Left renal cortex interstitium (tissue), 4 donors: Measurements from ENCODE around the gene CCNI2. TPM values are rescaled to one million over a fixed set of nuclear protein-coding genes. Genes with fewer than 3 reads are reported as not detected.

Experiments used
- DNase-seq, 4 donors: peaks; one replicate each; pipeline ENCODE4 v3.0.0-alpha.2; 2013; ENCODE audit warnings: low read depth in 4 of 4, low spot score in 2 of 4, missing footprints in 1 of 4
- polyA plus RNA-seq, 4 donors: library from polyadenylated mRNA; unstranded; fragments of 120-200 nt; gene quantifications; one replicate each; pipeline ENCODE4 v1.2.1, GENCODE V29; 2013; ENCODE audit not compliant: insufficient read length in 4 of 4

Gene CCNI2
- polyA plus RNA-seq, 4 donors = 3.7 to 4.8 (median 3.9) TPM

DNA sequence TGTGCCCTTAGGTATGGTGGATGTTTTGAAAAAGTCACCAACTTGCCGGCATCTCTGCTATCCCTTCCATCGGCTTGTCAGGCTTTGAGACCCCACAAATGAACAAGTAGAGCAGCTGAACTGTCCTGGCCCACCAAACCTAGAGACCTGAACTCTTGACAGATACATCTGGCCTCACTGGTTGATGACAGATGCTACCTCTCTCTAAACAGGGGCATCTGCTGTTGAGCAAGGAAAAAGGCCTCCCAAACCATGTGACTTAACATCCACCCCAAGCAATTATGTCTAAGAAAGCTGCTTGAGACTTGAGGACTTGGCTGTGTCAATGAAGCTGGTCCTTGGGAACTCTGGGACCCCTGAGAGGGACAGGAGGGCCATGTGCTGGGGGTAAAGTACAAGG lies 2.3 kb downstream of the CCNI2 start:
- no peak for DNase-seq

DNA sequence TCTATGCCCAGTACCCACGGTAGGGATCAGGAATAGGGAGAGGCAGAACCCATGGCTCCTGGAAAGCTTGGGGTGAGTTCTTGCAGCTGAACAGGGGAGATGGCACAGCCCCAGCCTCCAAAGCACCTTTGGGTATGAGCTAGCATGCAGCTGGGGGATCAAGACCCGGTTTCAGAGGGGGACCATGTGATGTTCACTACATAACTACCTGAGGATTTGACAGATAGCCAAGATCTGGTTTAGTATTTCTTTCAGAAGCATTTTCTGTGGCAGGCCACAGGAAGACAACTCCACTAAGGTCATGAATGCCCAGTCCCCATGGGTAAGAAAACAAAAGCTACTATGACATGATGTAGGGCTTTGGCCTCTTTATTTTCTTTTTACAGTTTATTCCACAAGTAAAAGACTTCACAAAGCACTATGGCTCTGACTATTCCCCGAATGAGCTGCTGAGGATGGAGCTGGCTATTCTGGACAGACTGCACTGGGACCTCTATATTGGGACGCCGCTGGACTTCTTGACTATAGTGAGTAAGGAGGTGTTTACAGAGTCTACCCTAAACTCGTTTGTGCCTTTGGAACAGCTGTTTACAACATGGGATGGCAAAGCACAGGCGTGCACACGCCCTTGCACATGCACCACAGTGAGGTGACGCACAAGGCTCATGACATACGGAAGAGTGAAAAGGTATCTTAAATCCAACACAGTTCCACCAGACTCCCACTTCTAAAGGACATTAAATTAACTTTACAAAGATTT lies 3.4 kb downstream of the CCNI2 start:
- no peak for DNase-seq

DNA sequence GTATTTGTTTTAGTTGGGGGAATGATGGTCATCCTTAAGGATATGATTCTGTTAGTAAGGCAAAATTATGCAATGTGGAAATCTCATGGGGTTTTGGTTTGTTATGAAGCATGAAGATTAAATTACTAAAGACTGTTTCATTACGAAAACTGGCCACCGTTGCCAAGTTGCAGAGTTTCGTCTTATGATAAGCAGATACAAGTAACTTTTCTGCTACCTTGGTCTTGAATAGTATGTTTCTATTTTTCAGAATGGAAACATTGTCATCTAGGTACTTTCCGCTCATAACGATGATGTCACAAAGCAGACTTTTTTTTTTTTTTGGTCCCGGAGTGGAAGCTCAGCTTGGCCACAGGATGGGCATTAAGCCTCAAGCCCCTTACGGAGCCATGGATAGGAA lies 4.2 kb downstream of the CCNI2 start:
- no peak for DNase-seq

DNA sequence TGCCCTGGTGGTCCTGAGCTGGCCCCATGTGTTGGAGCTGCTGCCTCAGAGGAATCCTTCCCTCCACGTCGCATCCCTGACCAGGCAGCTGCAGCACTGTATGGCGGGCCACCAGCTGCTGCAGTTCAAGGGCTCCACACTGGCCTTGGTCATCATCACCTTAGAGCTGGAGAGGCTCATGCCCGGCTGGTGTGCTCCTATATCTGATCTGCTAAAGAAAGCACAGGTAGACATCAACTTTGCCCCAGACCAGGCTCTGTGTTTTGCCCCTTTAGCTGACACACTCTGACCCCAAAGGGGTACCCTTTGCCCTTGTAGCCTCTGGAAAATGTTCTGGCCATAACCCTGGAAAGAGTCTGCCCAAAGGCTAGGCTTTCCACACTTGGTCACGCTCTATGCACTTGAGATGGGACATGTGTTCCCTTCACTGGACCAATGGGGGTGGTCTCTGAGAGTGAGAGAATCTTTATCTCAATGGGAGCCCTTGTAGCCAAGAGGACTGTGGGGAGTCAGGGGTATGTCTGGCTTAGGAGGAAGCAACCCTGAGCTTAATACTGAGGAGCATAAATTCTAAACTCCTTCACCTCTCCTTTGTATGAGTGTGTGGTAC lies 4.8 kb downstream of the CCNI2 start:
- DNase-seq = no peak

DNA sequence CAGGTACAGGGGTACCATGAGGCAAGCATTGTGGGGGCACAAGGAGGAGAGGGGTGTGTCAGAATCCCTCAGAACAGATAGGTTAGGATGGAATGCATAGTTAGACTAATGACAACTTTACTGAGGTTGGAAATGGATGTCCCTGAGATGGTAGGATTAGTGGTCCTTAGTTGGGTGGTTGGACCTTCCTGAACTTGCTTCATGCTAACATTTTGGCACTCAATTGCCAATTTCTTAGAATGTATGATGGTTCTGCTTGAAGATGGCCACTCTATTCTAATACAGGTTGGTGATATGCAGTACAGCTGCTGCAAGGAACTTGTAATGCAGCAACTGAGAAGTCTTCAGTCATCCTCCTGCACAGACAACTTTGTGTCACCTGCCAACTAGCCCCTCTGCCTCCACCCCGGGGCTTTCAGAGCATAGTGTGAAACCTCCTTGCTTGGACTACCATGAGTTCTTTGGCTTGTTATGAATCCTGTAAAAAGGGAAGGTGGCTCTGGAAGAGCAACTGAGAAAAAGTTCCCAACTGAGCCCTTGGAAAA lies 5.4 kb downstream of the CCNI2 start:
- no peak for DNase-seq

DNA sequence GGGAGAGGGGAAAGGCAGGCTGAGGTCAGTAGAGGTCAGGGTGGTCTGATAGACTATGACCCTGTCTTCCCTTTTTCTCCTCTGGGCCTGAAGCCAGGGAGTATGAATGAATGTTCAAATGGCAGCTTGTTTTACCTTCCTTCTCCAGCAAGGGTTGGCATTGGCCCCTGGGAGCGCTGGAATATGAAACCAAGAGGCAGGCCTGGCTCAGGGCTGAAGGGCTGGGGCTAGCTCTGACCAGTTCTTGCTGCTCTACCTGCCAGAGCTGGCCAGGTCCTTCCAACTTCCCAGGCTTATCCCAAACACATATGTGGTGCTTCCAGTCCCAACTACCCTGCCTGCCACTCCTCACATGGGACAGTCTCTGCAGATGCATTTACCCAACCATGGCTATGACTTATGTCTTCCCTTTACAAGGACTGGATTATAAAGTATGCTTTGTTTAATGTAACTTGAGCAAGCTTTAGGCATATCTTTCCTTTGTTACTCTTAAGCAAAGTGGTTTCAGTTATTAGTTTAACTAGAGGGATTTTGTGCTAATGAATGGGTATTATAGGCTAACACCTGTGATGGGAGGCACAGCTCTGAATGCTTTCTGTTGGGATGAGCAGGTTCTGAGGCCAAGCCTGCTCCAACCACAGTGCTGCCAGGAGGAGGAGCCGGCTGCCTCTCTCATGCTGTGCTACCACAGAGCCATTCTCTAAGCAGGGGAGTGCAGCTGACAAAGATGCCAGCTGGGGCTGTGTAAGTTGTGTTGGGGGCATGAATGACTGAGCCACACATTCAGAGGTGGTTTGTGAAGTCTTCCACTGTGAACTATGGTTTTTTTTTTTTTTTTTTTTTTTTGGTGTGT lies 6.1 kb downstream of the CCNI2 start:
- no peak for DNase-seq

DNA sequence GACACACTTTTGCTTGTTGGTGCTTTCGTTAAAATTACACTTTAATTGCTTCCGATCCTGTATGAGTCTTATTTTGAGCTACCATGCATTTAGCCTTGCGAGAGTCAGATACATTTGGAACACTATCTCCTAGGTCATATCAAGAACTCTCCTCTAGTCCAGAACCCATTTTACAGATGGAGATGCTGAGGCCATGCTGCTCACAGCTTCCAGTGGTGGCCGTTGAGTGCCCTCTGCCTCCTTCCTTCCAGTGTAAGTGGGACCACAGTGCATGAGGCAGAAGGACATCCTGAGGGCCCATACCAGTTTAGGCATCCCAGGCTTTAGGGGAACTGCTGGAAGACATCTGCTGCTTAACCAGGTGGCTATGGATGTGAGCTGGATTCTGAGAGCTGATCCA lies 6.9 kb downstream of the CCNI2 start:
- DNase-seq = no peak

DNA sequence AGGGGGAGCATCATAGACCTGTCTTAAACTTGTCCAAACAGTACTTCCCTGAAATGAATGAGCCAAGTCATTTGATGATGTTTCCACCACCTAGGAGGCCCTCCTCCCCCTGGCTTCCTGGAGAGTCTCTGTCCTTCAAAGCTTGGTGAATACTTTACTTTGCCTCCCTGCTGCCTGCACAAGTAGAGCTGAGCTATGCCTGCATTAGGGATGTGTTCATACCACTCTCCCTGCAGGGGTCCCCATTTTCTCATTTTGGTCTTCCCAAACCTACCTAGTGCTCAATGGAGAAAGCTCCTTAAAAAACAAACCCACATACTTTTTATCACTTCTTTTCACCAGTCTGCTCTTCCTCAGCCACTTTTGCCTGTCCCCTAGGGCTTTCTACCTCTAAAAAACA lies 7.7 kb downstream of the CCNI2 start:
- DNase-seq = no peak

DNA sequence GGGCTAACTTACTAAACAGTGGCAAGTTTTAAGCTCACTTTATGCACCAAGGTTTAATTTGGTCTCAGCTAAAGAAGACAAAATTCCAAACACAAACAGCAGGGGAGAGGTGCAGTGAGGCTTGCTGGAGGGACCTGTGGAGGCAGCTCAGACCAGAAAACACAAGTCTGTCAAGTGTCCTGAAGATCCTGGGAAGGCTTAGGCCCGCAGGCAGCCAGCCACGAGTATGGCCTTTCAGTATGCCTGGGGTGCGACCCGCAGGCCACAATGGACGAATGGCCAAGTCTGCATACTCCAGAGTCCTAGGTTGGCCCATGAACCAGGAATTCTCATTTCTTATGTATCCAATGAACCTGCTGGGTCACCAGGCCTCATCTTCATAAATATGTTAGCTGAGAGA lies 9.3 kb downstream of the CCNI2 start:
- DNase-seq = no peak

DNA sequence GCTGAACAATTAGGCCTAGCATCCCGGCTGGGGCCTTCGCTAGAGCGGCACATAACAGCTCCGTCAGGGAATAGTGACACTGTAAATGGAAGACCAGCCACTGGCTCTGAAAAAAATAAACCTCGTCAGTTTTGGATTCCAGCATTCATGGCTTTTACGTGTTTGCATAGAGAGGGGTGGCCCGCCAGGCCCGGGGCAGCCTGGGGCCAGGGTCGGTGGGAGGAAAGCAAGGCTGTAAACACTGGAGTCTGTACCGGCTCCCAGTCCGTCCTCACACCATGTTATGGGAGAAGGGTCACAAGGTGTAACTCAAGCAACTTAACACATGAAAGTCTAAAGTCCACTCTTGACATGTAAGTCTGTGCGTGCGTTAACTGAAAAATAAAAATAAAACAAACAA lies 11.2 kb downstream of the CCNI2 start:
- no peak for DNase-seq

DNA sequence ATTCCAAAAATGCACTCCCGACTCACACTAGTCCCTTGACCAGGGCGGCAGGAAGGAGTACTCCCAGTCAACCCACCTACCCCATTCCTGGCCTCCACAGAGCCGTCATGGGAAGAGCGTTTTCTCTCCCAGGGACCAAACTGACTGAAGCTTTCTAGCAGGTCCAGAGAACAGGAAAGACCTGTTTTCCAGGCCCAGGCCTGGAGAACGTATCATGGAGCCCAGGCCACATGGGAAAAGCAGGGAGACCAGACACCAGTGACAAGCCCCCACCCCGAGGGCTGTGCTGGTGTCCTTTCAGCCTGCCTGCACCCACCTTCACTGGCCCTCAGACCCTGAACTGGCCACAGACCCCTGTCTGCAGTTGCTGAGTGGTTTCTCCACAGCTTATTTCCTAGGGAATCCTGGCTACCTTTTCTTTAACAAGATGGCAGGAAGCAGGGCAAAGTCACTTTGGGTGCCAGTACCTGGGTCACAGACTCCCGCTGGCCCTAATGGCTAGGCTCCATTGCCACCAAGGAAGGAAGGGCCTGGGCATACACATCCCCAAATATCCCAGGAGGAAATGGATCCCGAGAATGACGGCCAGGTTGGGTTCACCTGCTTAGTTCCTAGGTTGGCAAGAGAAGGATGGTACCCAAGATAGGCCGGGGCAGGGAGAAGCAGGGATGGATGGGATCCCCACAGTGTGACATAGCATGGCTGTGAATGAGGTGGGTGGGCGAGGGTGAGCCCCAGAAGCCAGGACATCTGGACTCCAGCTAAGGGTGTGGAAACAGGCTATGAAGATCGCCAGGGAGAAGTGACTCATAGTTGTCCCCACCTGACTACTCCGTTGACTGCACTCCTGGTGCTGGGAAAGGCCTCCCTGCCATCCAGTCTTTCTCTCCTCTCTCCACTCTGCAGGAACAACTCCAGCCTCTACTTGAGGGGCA lies 12.2 kb downstream of the CCNI2 start:
- DNase-seq = no peak

DNA sequence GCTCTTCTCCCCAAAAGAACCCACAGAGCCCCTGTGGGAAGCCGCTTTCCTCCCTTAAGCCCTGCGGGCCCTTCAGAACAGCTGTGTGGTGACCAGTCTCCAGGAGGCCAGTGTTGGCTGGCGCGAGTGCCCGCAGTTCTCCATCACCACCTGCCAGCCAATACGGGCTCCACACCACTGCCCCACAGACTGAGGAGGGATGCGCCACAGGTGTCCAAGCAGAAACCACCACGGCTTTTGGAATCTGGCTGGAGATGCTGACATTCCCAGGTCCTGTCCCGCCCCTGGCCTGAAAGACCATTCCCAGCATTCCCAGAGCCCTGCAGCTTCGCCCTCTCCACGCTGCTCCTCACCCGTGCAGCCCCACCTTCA lies 12.8 kb downstream of the CCNI2 start:
- DNase-seq = no peak

DNA sequence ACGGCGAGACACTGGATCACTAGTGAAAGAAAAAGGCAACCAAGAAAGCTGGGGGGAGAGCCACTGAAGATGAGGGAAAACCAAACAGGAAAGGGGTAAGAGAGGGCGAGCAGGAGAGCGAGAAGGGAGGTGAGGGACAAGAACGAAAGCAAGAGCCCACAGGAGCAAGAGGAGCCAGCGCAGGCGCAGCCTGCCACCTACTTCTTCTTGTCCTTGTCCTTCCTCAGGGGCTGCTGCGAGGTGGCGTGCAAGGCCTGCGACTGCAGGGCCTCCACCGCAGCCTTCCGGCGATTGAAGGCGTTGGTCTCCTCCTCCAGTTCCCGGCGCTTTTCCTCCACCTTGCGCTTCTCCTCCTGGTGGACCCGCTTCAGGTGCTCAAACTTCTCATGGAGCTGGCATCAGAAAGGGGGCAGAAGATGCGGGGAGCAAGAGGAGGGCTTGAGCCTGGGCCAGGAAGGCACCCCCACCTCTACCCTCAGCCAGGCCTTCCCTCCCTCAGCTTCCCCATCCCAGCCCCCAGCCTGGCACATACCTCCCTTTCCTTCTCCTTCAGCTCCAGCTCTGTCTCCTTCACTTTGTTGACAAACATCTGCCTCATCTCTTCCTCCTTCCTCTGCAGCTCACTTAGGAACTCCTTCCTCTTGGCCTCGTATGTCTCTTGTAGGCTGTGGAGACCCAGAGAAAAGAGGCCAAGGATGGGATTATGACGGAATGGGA lies 13.5 kb downstream of the CCNI2 start:
- no peak for DNase-seq

DNA sequence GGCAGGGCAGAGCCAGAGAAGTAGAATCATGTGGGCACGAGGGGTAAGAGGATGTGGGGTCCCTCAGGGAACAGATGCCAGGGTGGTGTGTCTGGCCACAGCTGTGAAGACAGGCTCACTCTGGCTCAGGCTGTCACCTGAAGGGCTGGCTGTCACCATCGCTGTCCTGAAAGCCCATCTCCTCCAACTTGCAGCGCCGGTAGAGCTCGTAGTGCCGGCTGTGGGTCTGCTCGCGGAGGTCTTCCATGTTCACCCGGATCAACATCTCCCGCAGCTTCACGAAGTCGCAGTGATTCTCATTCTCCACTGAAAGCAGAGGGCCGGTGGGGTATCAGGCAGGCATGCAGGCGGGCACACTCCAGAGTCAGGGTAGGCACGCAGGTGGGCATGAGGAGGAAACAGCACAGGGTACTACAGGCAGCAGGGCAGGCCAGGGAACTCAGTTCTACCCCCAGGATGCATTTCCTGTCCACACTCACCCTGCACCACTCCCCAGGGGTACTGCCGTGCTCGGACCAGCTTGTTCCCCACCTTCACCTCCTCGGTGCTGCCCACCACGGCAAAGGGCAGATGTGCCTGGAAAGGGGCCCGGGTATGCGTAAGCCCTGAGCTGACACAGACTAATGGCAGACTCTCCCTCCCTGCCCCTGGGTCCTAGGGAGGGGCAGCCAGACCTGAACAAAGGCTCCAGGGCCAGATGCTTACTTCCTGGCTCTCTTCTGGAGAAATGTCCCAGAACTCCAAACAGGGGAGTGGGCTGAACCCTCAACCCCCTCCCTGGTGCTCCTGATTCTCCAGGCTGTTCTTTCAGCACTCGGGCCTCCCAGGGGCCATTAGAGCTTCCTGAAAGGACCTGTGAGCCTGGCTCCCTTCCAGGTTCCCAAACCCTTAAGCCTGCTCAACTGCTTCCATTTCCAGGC lies 14.4 kb downstream of the CCNI2 start:
- no peak for DNase-seq

DNA sequence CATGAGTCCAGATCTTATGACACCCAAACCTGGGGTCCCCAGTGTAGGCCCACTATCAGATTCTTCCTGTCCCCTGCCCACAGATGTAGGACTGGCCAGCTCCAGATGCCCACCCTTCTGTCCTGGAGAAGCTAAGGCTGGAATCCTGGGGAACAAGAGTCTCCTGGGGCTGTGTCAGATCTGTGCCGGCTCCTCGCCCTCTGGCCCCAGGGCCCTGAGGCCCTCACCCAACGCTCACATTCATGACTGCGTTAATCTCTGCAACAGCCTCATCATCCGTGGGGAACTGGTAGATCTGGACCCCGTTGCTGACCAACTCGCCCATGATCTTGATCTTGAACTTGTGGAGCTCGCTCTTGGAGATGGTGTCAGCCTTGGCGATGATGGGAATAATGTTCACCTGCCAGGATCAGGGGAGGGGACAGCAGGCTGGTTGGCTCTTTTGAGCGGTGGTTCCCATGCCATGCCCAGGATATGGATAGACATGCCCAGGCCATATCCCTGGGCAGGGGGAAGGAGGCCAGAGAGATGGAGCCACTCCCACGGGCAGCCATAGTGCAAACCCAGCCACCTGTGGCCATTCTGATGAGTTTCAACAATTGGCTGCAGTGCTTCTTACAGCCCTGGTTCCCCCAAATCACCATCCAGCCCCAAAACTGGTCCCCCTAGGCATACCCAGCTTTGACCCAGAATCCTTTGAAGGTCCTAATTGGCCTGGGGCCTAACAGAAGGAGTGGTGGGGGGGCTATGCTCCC lies 15.2 kb downstream of the CCNI2 start:
- no peak for DNase-seq

DNA sequence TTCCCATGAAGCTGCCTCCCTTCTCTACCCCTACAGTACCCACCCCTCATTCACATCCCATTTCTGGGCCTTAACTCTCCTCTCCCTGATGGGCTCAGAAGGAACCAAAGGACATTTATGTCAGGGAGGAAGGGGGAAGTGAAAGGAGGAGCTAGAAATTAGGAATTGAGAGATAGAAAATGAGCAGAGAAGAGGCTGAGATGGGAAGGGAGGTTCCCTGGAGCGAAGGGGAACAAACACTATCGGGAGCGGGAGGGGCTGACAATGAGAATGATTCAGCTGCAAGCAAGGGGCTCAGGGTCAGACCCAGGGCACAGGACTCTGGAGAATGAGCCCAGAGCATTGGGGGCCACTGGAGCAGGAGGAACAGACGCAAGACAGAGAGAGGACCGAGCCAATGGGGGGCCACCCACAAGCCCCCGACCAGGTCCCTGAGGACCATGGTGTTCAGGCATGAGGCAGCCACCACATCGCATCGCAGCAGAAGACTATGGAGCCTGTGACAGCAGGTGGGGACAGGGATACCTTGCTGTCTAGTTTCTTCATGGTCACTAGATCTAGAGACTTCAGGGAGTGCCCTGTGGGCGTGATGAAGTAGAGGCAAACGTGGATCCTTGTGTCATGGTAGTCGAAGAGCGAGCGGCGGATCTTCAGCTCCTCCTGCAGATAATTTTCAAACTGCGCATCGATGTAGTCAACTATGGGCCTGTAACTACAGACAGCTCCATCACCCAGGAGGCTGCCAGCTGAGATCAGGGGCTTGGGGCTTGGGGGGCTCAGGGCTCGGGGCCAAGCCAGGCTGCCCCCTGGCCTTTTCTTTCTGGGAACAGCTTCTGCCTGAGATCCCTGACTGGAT lies 16.2 kb downstream of the CCNI2 start:
- DNase-seq = no peak

DNA sequence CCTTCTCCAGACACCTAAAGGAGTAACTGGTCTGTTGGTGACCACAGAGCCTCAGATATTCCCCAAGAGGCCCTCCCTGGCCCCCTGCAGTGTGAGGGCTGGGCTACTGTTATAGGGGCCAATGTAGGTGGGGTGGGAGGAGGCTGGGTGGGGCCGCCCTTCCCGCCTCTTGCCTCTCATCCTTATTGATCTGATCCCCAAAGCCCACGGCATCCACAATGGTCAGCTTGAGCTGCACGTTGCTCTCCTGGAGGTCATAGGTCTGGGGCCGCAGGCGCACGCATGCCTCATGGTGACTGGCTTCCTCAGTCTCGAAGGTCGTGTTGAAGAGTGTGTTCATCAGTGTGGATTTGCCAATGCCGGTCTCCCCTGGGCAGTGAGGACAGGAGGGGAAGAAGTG lies 16.8 kb downstream of the CCNI2 start:
- no peak for DNase-seq
